GM12878 (cell line): ENCODE results near the gene ARFRP1. TPM values are rescaled to one million over a fixed set of nuclear protein-coding genes. Genes with fewer than 3 reads are reported as not detected.

ENCODE experiments used
- ATAC-seq: fragments of 200-7000 bp; cut with Tn5 transposase; 3 replicates; pipeline ENCODE4 v1.9.1; 2020; ENCODE audit warnings: mild to moderate bottlenecking, moderate library complexity
- BruUV-seq: library from RNA; stranded (reverse); fragments of 400-500 nt; replicated peaks from 2 replicates; lab custom pipeline; 2021; lab: Mats Ljungman, UMichigan
- CTCF ChIA-PET: fragments of 300-600 bp; sonication (Branson Sonifier 250); formaldehyde crosslinking; extraction: SDS; loops from one replicate; lab custom pipeline; 2021; ENCODE audit warnings: inconsistent platforms; lab: Yijun Ruan, JAX
- POLR2A ChIA-PET: fragments of 350-600 bp; formaldehyde crosslinking; extraction: SDS; loops from one replicate; lab custom pipeline; 2021; ENCODE audit warnings: inconsistent platforms; lab: Charles Lee
- RAD21 ChIA-PET: fragments of 300-600 bp; sonication (Branson Sonifier 250); formaldehyde crosslinking; loops from one replicate; lab custom pipeline; 2023; ENCODE audit warnings: antibody characterized with exemption; ENCODE audit not compliant: unreplicated experiment; lab: Charles Lee
- SMC1A ChIA-PET: fragments of 300-600 bp; sonication (Branson Sonifier 250); formaldehyde crosslinking; loops from one replicate; lab custom pipeline; 2023; ENCODE audit not compliant: unreplicated experiment, uncharacterized antibody; lab: Charles Lee
- DNase-seq: peaks from one replicate; pipeline ENCODE4 v3.0.0-alpha.2; 2011; ENCODE audit warnings: low read depth, low spot score
- FAIRE-seq: peaks from 3 replicates; lab custom pipeline; 2011; peaks lifted over from hg19 to GRCh38; lab: Jason Lieb, UNC
- H2AFZ ChIP-seq: 2 replicates; pipeline ENCODE4 v1.6.0; 2011; ENCODE audit warnings: low read depth, low read length, control low read depth; ENCODE audit not compliant: control insufficient read depth
- H3K27ac ChIP-seq: 2 replicates; pipeline ENCODE4 v1.5.1; 2011; ENCODE audit warnings: control low read depth; ENCODE audit not compliant: control insufficient read depth, insufficient read depth
- H3K27me3 ChIP-seq, 2 experiments: replicated peaks in 1 of 2; 2 replicates each; pipeline versions ENCODE4 v1.6.0 to v1.6.1; 2011; ENCODE audit warnings: low read length in 1 of 2; ENCODE audit not compliant: control insufficient read depth in 2 of 2, insufficient read depth in 2 of 2
- H3K36me3 ChIP-seq, 2 experiments: 2 replicates each; pipeline ENCODE4 v1.5.1; 2011; ENCODE audit warnings: low read length in 1 of 2; ENCODE audit not compliant: control insufficient read depth in 2 of 2, insufficient read depth in 2 of 2
- H3K4me1 ChIP-seq: 2 replicates; pipeline ENCODE4 v1.6.1; 2011; ENCODE audit warnings: mild to moderate bottlenecking, low read length, moderate library complexity, mixed read lengths; ENCODE audit not compliant: control insufficient read depth, insufficient read depth
- H3K4me2 ChIP-seq: 2 replicates; pipeline ENCODE4 v1.6.0; 2011; ENCODE audit warnings: control low read depth; ENCODE audit not compliant: control insufficient read depth, insufficient read depth
- H3K4me3 ChIP-seq: fragments of 200-600 bp; sonication (generic); 2 replicates; pipeline ENCODE4 v1.5.1; 2016
- H3K79me2 ChIP-seq: 2 replicates; pipeline ENCODE4 v1.6.0; 2011; ENCODE audit warnings: low read length; ENCODE audit not compliant: control insufficient read depth, insufficient read depth
- H3K9ac ChIP-seq: 2 replicates; pipeline ENCODE4 v1.8.0; 2011; ENCODE audit warnings: low read length, control low read depth, mixed read lengths; ENCODE audit not compliant: control insufficient read depth, insufficient read depth
- H3K9me3 ChIP-seq: replicated peaks from 3 replicates; pipeline ENCODE4 v1.5.1; 2011; ENCODE audit warnings: mild to moderate bottlenecking, low read length; ENCODE audit not compliant: control insufficient read depth, insufficient read depth
- H4K20me1 ChIP-seq: 2 replicates; pipeline ENCODE4 v1.6.0; 2011; ENCODE audit not compliant: control insufficient read depth, insufficient read depth
- BCL11A ChIP-seq: IDR thresholded peaks from 2 replicates; pipeline ENCODE4 v1.6.1; 2011; ENCODE audit warnings: low read depth, low read length
- BCLAF1 ChIP-seq: fragments of 450-650 bp; IDR thresholded peaks from 2 replicates; pipeline ENCODE4 v1.6.1; 2017; ENCODE audit warnings: antibody characterized with exemption, mild to moderate bottlenecking, moderate library complexity
- CBFB ChIP-seq: IDR thresholded peaks from 2 replicates; pipeline ENCODE4 v1.6.1; 2016; ENCODE audit warnings: antibody characterized with exemption, low read depth
- CBX3 ChIP-seq: fragments of 200-600 bp; sonication (generic); IDR thresholded peaks from 2 replicates; pipeline ENCODE4 v1.6.1; 2016; ENCODE audit warnings: low read depth, borderline replicate concordance
- KAT2A ChIP-seq: conservative IDR thresholded peaks from 2 replicates; pipeline ENCODE4 v1.6.1; 2011; ENCODE audit warnings: low read depth, low read length; ENCODE audit not compliant: control insufficient read depth
- NR2C2 ChIP-seq: IDR thresholded peaks from 2 replicates; pipeline ENCODE4 v1.6.1; 2011; ENCODE audit warnings: borderline replicate concordance, low read depth; ENCODE audit not compliant: control insufficient read depth, insufficient read length
- PAX8 ChIP-seq: fragments of 450-650 bp; IDR thresholded peaks from 2 replicates; pipeline ENCODE4 v1.6.1; 2017; ENCODE audit warnings: mild to moderate bottlenecking, moderate library complexity
- POU2F2 ChIP-seq: IDR thresholded peaks from 3 replicates; pipeline ENCODE4 v1.6.1; 2011; ENCODE audit warnings: low read depth, mild to moderate bottlenecking, low read length, borderline replicate concordance
- USF2 ChIP-seq: IDR thresholded peaks from 2 replicates; pipeline ENCODE4 v1.6.1; 2011; ENCODE audit warnings: low read depth, low read length, improper control_type of control experiment, borderline replicate concordance
- WRNIP1 ChIP-seq: IDR thresholded peaks from 2 replicates; pipeline ENCODE4 v1.6.1; 2011; ENCODE audit warnings: low read depth, low read length, improper control_type of control experiment, borderline replicate concordance
- ZBTB11 ChIP-seq: fragments of 450-650 bp; formaldehyde crosslinking; IDR thresholded peaks from 2 replicates; pipeline ENCODE4 v1.5.0; 2022; ENCODE audit warnings: mild to moderate bottlenecking, missing genetic modification characterization
- ZBTB4 ChIP-seq: fragments of 450-650 bp; formaldehyde crosslinking; IDR thresholded peaks from 2 replicates; pipeline ENCODE4 v1.4.0; 2022; ENCODE audit warnings: mild to moderate bottlenecking, moderate library complexity
- WGBS: methylation state at CpG from one replicate; pipeline ENCODE4 v1.1.6; 2016; ENCODE audit warnings: low lambda C conversion rate; ENCODE audit not compliant: insufficient replicate concordance, insufficient coverage; ENCODE audit errors: missing lambda C conversion rate; 5-methylcytosine and 5-hydroxymethylcytosine counted together
- in situ Hi-C: fragments of 300-500 bp; cut with MboI; formaldehyde crosslinking; loops from 9 replicates; pipeline ENCODE4 v1.14.3; 2018; ENCODE audit warnings: mixed read lengths
- intact Hi-C: fragments of 100-400 bp; cut with micrococcal nuclease; formaldehyde crosslinking; loops from one replicate; pipeline ENCODE4 v1.14.2; 2022; ENCODE audit not compliant: unreplicated experiment
- polyA plus RNA-seq, 11 experiments: library from polyadenylated mRNA; depleted of rRNA in 4 of 11; unstranded in 6 of 11; stranded (reverse) in 5 of 11; fragments of >200 nt; fragmentation: Nextera tagmentation in 4 of 11; fragmentation: Illumina TruSeq in 1 of 11; extraction: Ambion mirVana in 4 of 11; extraction: Trizol in 1 of 11; gene quantifications; 1 replicate in 1 of 11; 2 replicates in 10 of 11; pipeline versions ENCODE4 v1.2.1 to v1.2.3, GENCODE V29; 2011 to 2016; ENCODE audit warnings: inconsistent platforms in 2 of 11, missing spikeins in 2 of 11, low read depth in 1 of 11
- total RNA-seq, 4 experiments: library from RNA; depleted of rRNA in 3 of 4; stranded (reverse); fragments of >200 nt in 3 of 4; fragmentation: Illumina TruSeq in 1 of 4; extraction: Trizol in 1 of 4; gene quantifications; 2 replicates each; pipeline versions ENCODE4 v1.2.1 to v1.2.3, GENCODE V29; 2013 to 2021

The ARFRP1 gene
- total and polyA plus RNA-seq, 10 of the 15 experiments (the other 5 are each of a cell fraction or from before 2014, with no cell fraction given) = 0.37 to 71.7 (median 34.6) TPM

GRCh38 chr20:63745424-63745805 lies 37.6 kb upstream of the ARFRP1 start:
- WGBS = 79% methylated on average over 15 of the region's 15 CpGs
- Histone ChIP-seq H3K9me3 (no peaks in the 10 kb centered on the region), H3K4me3 (no peak overlapping the region), H3K4me2 (no peak overlapping the region), H3K4me1 (peaks cover 8% of the 10 kb centered on the region; the same call in 1 of the 2 replicates), H2AFZ (no peak overlapping the region), H3K27me3 (no peaks in the 10 kb centered on the region), H3K9ac (no peak overlapping the region), H4K20me1 (no peaks in the 10 kb centered on the region), H3K27ac (no peak overlapping the region), H3K79me2 (peaks cover 5% of the 10 kb centered on the region), H3K36me3 (peaks cover 0 to 4% of the 10 kb centered on the region in 2 experiments; a peak in 2 of 4 replicates)
- ChIA-PET SMC1A (no interaction called here), RAD21 (no interaction called here), POLR2A (no interaction called here), CTCF (interaction anchor here (0.6 kb wide), 1 partner anchor 13 kb away, joined by 3 read pairs; no protein-coding TSS in a partner anchor)
- BruUV-seq = no TSS peak
- no peak for FAIRE-seq
- no peak for DNase-seq
- no peak for TF ChIP-seq WRNIP1
- TF ChIP-seq CBFB = no peak
- TF ChIP-seq PAX8 = no peak
- TF ChIP-seq KAT2A = no peak
- TF ChIP-seq ZBTB4 (CRISPR knock-in tag) = no peak
- TF ChIP-seq NR2C2 = no peak
- no peak for TF ChIP-seq BCL11A
- no peak for TF ChIP-seq BCLAF1
- TF ChIP-seq POU2F2 = no peak
- TF ChIP-seq ZBTB11 (CRISPR knock-in tag) = no peak
- no peak for TF ChIP-seq USF2
- TF ChIP-seq CBX3 = no peak
- intact Hi-C loops = no loop called here
- in situ Hi-C loops = no loop called here
- no peak for ATAC-seq
